Measurements from ENCODE around the gene CCNB1IP1.
"Not testable (repeated sequence)": the region's sequence is repeated elsewhere in the genome, so short reads cannot be mapped to it uniquely, and the experiment has no call there.

The CCNB1IP1 gene

GRCh38 chr14:20341646-20342045, 8.6 kb upstream of the CCNB1IP1 start:
- in situ Hi-C loops (cut with HindIII; ENCODE audit: low pct_ligation_motif_present, low pct_unique_long_range_greater_than_20kb, low sequenced_read_pairs) = no loop called here
- no peak for DNase-seq

- DNase-seq; in situ Hi-C loops (cut with HindIII; ENCODE audit: low pct_ligation_motif_present, low pct_unique_long_range_greater_than_20kb, low sequenced_read_pairs): not testable (repeated sequence)
Measured at GRCh38 chr14:20341032-20341431, 8.0 kb upstream of the CCNB1IP1 start.

- in situ Hi-C loops (cut with HindIII; ENCODE audit: low pct_ligation_motif_present, low pct_unique_long_range_greater_than_20kb, low sequenced_read_pairs) = no loop called here
- no peak for DNase-seq
Measured at GRCh38 chr14:20334017-20334416, 938 bp upstream of the CCNB1IP1 start.

- no peak for DNase-seq
- in situ Hi-C loops (cut with HindIII; ENCODE audit: low pct_ligation_motif_present, low pct_unique_long_range_greater_than_20kb, low sequenced_read_pairs) = no loop called here
Measured at GRCh38 chr14:20333494-20333841, 389 bp upstream of the CCNB1IP1 start.

- peak; percentile 22 for DNase-seq
- in situ Hi-C loops (cut with HindIII; ENCODE audit: low pct_ligation_motif_present, low pct_unique_long_range_greater_than_20kb, low sequenced_read_pairs) = no loop called here
Measured at GRCh38 chr14:20332431-20332787, 670 bp downstream of the CCNB1IP1 start.

- in situ Hi-C loops (cut with HindIII; ENCODE audit: low pct_ligation_motif_present, low pct_unique_long_range_greater_than_20kb, low sequenced_read_pairs) = no loop called here
- DNase-seq = no peak
Measured at GRCh38 chr14:20331053-20331613, 1.9 kb downstream of the CCNB1IP1 start.

GRCh38 chr14:20329355-20329754, 3.7 kb downstream of the CCNB1IP1 start:
- in situ Hi-C loops (cut with HindIII; ENCODE audit: low pct_ligation_motif_present, low pct_unique_long_range_greater_than_20kb, low sequenced_read_pairs) = no loop called here
- no peak for DNase-seq

- in situ Hi-C loops (cut with HindIII; ENCODE audit: low pct_ligation_motif_present, low pct_unique_long_range_greater_than_20kb, low sequenced_read_pairs) = no loop called here
- no peak for DNase-seq
Measured at GRCh38 chr14:20328705-20329104, 4.4 kb downstream of the CCNB1IP1 start.

GRCh38 chr14:20327005-20327869, 5.8 kb downstream of the CCNB1IP1 start:
- in situ Hi-C loops (cut with HindIII; ENCODE audit: low pct_ligation_motif_present, low pct_unique_long_range_greater_than_20kb, low sequenced_read_pairs) = no loop called here
- DNase-seq = peak; percentile 64

GRCh38 chr14:20317720-20318119, 15.4 kb downstream of the CCNB1IP1 start:
- no peak for DNase-seq
- in situ Hi-C loops (cut with HindIII; ENCODE audit: low pct_ligation_motif_present, low pct_unique_long_range_greater_than_20kb, low sequenced_read_pairs) = no loop called here

GRCh38 chr14:20314026-20314425, 19.1 kb downstream of the CCNB1IP1 start:
- no peak for DNase-seq
- in situ Hi-C loops (cut with HindIII; ENCODE audit: low pct_ligation_motif_present, low pct_unique_long_range_greater_than_20kb, low sequenced_read_pairs) = no loop called here

- no peak for DNase-seq
- in situ Hi-C loops (cut with HindIII; ENCODE audit: low pct_ligation_motif_present, low pct_unique_long_range_greater_than_20kb, low sequenced_read_pairs) = no loop called here
Measured at GRCh38 chr14:20306079-20306423, 27.0 kb downstream of the CCNB1IP1 start.

GRCh38 chr14:20305265-20306078, 27.6 kb downstream of the CCNB1IP1 start, which contains the start of gene TTC5:
TSS of gene TTC5 (minus strand) at chr14:20305951. CDS start at chr14:20305937, 14 bp downstream.
- in situ Hi-C loops (cut with HindIII; ENCODE audit: low pct_ligation_motif_present, low pct_unique_long_range_greater_than_20kb, low sequenced_read_pairs) = no loop called here
- peak; percentile 81 for DNase-seq

GRCh38 chr14:20302042-20302755, 30.9 kb downstream of the CCNB1IP1 start:
- peak; percentile 53 for DNase-seq
- in situ Hi-C loops (cut with HindIII; ENCODE audit: low pct_ligation_motif_present, low pct_unique_long_range_greater_than_20kb, low sequenced_read_pairs) = no loop called here

- no peak for DNase-seq
- in situ Hi-C loops (cut with HindIII; ENCODE audit: low pct_ligation_motif_present, low pct_unique_long_range_greater_than_20kb, low sequenced_read_pairs) = no loop called here
Measured at GRCh38 chr14:20295067-20295466, 38.0 kb downstream of the CCNB1IP1 start.

GRCh38 chr14:20294636-20295035, 38.4 kb downstream of the CCNB1IP1 start:
- DNase-seq = no peak
- in situ Hi-C loops (cut with HindIII; ENCODE audit: low pct_ligation_motif_present, low pct_unique_long_range_greater_than_20kb, low sequenced_read_pairs) = no loop called here

GRCh38 chr14:20281998-20282397, 51.1 kb downstream of the CCNB1IP1 start:
- in situ Hi-C loops (cut with HindIII; ENCODE audit: low pct_ligation_motif_present, low pct_unique_long_range_greater_than_20kb, low sequenced_read_pairs); DNase-seq: not testable (repeated sequence)

- DNase-seq; in situ Hi-C loops (cut with HindIII; ENCODE audit: low pct_ligation_motif_present, low pct_unique_long_range_greater_than_20kb, low sequenced_read_pairs): not testable (repeated sequence)
Measured at GRCh38 chr14:20280265-20280664, 52.8 kb downstream of the CCNB1IP1 start.

GRCh38 chr14:20278414-20278813, 54.7 kb downstream of the CCNB1IP1 start:
- in situ Hi-C loops (cut with HindIII; ENCODE audit: low pct_ligation_motif_present, low pct_unique_long_range_greater_than_20kb, low sequenced_read_pairs) = no loop called here

More at GRCh38 chr14:20278414-20278813, 54.7 kb downstream of the CCNB1IP1 start:
- DNase-seq = peak; percentile 36

Measured in ACHN (cell line).